Nephron (organoid): ENCODE results near the gene RTTN.
A peak's percentile ranks its signal among the peaks of the same experiment; 100 is the strongest.

Experiments used
- H3K27ac Mint-ChIP-seq, 3 experiments: 2 replicates each; pipeline ENCODE4 v1.8.0; 2020; ENCODE audit warnings: mixed read lengths in 3 of 3, mild to moderate bottlenecking in 2 of 3, moderate library complexity in 1 of 3
- H3K27me3 Mint-ChIP-seq: 2 replicates; pipeline ENCODE4 v1.8.0; 2021; ENCODE audit warnings: low read depth, mild to moderate bottlenecking, moderate library complexity, mixed read lengths
- H3K36me3 Mint-ChIP-seq: 2 replicates; pipeline ENCODE4 v1.8.0; 2020; ENCODE audit warnings: low read depth, mixed read lengths
- H3K4me1 Mint-ChIP-seq: 2 replicates; pipeline ENCODE4 v1.8.0; 2020; ENCODE audit warnings: mixed read lengths
- H3K4me3 Mint-ChIP-seq, 3 experiments: 2 replicates each; pipeline ENCODE4 v1.8.0; 2020; ENCODE audit warnings: mild to moderate bottlenecking in 3 of 3, mixed read lengths in 3 of 3, moderate library complexity in 2 of 3
- H3K9me3 Mint-ChIP-seq: 2 replicates; pipeline ENCODE4 v1.8.0; 2020; ENCODE audit warnings: mixed read lengths
- TF ChIP-seq, protein P1 (sequence below), 3 experiments: fragments of 200-600 bp; sonication (generic); IDR thresholded peaks; one replicate each; pipeline ENCODE4 v1.5.0; 2021; ENCODE audit warnings: antibody characterized with exemption in 3 of 3; ENCODE audit not compliant: unreplicated experiment in 3 of 3

The RTTN gene

GRCh38 chr18:70146174-70146573 is 59.3 kb downstream of the RTTN start:
- peaks cover 4% of the 10 kb centered on the region for H3K4me1 Mint-ChIP-seq
- no peaks in the 10 kb centered on the region for H3K27me3 Mint-ChIP-seq
- H3K36me3 Mint-ChIP-seq = peaks cover 30% of the 10 kb centered on the region
- peak overlapping the region in 1 of 3 experiments; percentile 16 for H3K27ac Mint-ChIP-seq
- H3K4me3 Mint-ChIP-seq = no peak overlapping the region
- H3K9me3 Mint-ChIP-seq = no peaks in the 10 kb centered on the region
- TF ChIP-seq, protein P1, sequence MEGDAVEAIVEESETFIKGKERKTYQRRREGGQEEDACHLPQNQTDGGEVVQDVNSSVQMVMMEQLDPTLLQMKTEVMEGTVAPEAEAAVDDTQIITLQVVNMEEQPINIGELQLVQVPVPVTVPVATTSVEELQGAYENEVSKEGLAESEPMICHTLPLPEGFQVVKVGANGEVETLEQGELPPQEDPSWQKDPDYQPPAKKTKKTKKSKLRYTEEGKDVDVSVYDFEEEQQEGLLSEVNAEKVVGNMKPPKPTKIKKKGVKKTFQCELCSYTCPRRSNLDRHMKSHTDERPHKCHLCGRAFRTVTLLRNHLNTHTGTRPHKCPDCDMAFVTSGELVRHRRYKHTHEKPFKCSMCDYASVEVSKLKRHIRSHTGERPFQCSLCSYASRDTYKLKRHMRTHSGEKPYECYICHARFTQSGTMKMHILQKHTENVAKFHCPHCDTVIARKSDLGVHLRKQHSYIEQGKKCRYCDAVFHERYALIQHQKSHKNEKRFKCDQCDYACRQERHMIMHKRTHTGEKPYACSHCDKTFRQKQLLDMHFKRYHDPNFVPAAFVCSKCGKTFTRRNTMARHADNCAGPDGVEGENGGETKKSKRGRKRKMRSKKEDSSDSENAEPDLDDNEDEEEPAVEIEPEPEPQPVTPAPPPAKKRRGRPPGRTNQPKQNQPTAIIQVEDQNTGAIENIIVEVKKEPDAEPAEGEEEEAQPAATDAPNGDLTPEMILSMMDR (IDR thresholded peaks at IDR 0.05; ENCODE audit: unreplicated experiment in 3 of 3) = no peak

GRCh38 chr18:70142001-70142400 is 63.5 kb downstream of the RTTN start:
- Mint-ChIP-seq H3K9me3 (no peaks in the 10 kb centered on the region), H3K27me3 (no peaks in the 10 kb centered on the region), H3K36me3 (peaks cover 27% of the 10 kb centered on the region), H3K4me1 (peaks cover 4% of the 10 kb centered on the region), H3K27ac (no peak overlapping the region), H3K4me3 (no peak overlapping the region)
- TF ChIP-seq, protein P1 (IDR thresholded peaks at IDR 0.05; ENCODE audit: unreplicated experiment in 3 of 3) = no peak

DNA sequence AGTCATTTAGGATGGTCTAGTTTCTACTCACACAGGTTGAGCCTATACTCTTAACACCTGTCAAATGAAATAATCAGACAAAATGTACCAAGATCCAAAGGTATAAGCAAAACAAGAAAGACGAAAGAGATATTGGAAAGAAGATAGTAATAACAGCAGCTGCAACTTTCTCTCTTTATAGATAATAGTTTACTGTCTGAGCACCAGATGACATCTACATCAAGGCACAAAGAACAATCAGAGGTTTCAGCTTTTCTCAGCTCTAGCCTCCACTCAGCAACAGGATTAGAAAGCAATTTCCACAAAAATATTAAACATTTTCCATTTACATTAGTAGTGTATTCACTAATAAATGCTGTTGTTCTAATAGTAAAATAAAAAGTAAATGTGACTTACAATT is 66.3 kb downstream of the RTTN start:
- Mint-ChIP-seq H3K36me3 (peaks cover 21% of the 10 kb centered on the region), H3K27me3 (no peaks in the 10 kb centered on the region), H3K9me3 (no peaks in the 10 kb centered on the region), H3K27ac (no peak overlapping the region), H3K4me3 (no peak overlapping the region), H3K4me1 (no peaks in the 10 kb centered on the region)
- TF ChIP-seq, protein P1 (IDR thresholded peaks at IDR 0.05; ENCODE audit: unreplicated experiment in 3 of 3) = no peak

DNA sequence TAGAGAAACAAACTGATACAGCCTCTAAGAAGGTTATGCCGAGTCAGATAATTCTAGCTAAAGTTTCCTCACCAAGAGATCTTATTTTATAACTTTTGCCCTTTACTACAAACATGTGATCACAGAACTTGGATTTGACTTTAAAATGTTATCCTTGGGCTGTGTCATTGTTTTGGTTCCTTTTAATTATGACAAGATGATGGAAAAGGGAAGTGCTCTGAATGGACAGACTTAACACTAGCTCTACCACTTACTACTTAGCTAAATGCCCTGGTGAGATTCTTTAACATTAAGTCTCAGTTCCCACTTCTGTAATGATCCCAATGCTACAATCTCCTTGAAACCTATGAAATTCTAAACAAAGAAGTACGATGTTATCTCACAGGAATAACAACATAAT is 69.9 kb downstream of the RTTN start:
- TF ChIP-seq, protein P1 (IDR thresholded peaks at IDR 0.05; ENCODE audit: unreplicated experiment in 3 of 3) = no peak
- Mint-ChIP-seq H3K27me3 (no peaks in the 10 kb centered on the region), H3K36me3 (peaks cover 22% of the 10 kb centered on the region), H3K4me3 (no peak overlapping the region), H3K9me3 (no peaks in the 10 kb centered on the region), H3K27ac (peak overlapping the region in 1 of 3 experiments; percentile 1), H3K4me1 (no peaks in the 10 kb centered on the region)

- no peak overlapping the region for H3K27ac Mint-ChIP-seq
- H3K4me3 Mint-ChIP-seq = no peak overlapping the region
- H3K9me3 Mint-ChIP-seq = peaks cover 6% of the 10 kb centered on the region
- TF ChIP-seq, protein P1 (IDR thresholded peaks at IDR 0.05; ENCODE audit: unreplicated experiment in 3 of 3) = no peak
- peaks cover 35% of the 10 kb centered on the region for H3K36me3 Mint-ChIP-seq
- no peaks in the 10 kb centered on the region for H3K27me3 Mint-ChIP-seq
- H3K4me1 Mint-ChIP-seq = no peaks in the 10 kb centered on the region
Observed at GRCh38 chr18:70132999-70133398, 72.5 kb downstream of the RTTN start.

- H3K4me3 Mint-ChIP-seq = no peak overlapping the region
- no peaks in the 10 kb centered on the region for H3K27me3 Mint-ChIP-seq
- no peaks in the 10 kb centered on the region for H3K4me1 Mint-ChIP-seq
- H3K9me3 Mint-ChIP-seq = peaks cover 6% of the 10 kb centered on the region
- no peak overlapping the region for H3K27ac Mint-ChIP-seq
- H3K36me3 Mint-ChIP-seq = peaks cover 22% of the 10 kb centered on the region
- TF ChIP-seq, protein P1 (IDR thresholded peaks at IDR 0.05; ENCODE audit: unreplicated experiment in 3 of 3) = no peak
Observed at GRCh38 chr18:70128271-70128670, 77.2 kb downstream of the RTTN start.
